Renal cortex interstitium (tissue), 3 donors: ENCODE results near the gene ARMH2. TPM values are rescaled to one million over a fixed set of nuclear protein-coding genes. Genes with fewer than 3 reads are reported as not detected.

Experiments used
- polyA plus RNA-seq, 3 donors: library from polyadenylated mRNA; unstranded; fragments of 120-200 nt; gene quantifications; one replicate each; pipeline ENCODE4 v1.2.1, GENCODE V29; 2013; ENCODE audit not compliant: insufficient read length in 3 of 3

ARMH2 gene
- polyA plus RNA-seq, 3 donors = not detected

Other genes starting within 250 kb of the ARMH2 start
- under 1 TPM; 0.30 to 0.36 (median 0.30) TPM for gene KIAA0319, start 152.7 kb downstream of the ARMH2 start, polyA plus RNA-seq
- 10 to 100 TPM; 61.0 to 71.8 (median 63.6) TPM for gene TDP2, start 132.0 kb downstream of the ARMH2 start, polyA plus RNA-seq
- 10 to 100 TPM; 30.8 to 40.3 (median 37.1) TPM for gene ACOT13, start 131.8 kb downstream of the ARMH2 start, polyA plus RNA-seq
- gene C6orf62, start 79.8 kb downstream of the ARMH2 start, polyA plus RNA-seq = 100 to 1,000 TPM; 127 to 143 (median 135) TPM
- gene GMNN, start 24.0 kb downstream of the ARMH2 start, polyA plus RNA-seq = 10 to 100 TPM; 53.7 to 61.8 (median 60.5) TPM
- 1 to 10 TPM; 6.6 to 8.8 (median 8.4) TPM for gene RIPOR2, start 137.0 kb upstream of the ARMH2 start, polyA plus RNA-seq